Activated CD4-positive, alpha-beta T cell treated with anti-CD3 and anti-CD28 coated beads for 4 hours (primary cell): ENCODE data around the gene DDX31.
A peak's percentile ranks its signal among the peaks of the same experiment; 100 is the strongest.

Source experiments
- DNase-seq, 2 donors: peaks; one replicate each; pipeline ENCODE4 v3.0.0-alpha.2; 2020

Gene DDX31

GRCh38 chr9:132671620-132672412 is 2.0 kb upstream of the DDX31 start:
- DNase-seq = no peak

DNA sequence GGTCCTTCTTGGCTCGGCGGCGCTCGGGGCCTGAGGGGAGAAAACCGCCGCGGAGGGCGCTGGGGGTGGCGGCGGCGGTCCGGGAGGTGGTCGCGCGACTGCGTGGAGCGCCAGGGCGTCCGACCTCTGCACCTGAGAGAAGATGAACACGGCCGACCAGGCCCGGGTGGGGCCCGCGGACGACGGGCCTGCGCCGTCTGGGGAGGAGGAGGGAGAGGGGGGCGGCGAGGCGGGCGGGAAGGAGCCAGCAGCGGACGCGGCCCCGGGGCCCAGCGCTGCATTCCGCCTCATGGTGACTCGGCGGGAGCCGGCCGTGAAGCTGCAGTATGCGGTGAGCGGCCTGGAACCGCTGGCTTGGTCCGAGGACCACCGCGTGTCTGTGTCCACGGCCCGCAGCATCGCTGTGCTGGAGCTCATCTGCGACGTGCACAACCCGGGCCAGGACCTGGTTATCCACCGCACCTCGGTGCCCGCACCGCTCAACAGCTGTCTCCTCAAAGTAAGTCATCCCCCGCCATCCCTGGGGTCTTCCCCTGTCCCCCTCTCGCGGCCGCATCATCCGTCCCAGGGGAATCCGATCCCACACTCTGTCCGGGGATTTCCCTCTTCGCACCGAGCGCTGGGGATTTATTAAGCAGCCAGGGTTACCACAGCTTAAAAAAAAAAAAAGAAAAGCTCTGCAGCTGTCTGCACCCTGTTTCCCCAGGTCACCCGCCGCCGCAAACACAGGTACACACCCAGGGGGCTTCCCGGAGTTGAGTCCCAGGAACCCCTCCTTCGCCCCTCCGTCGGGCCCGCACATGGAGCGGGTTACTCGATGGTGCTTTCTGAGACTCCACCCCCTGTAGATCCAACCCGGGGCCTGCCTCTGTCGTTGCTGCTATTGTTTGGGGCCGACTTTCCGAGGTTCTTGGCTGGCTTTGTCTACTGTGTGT is 941 bp upstream of the DDX31 start, which contains the start of gene GTF3C4:
Gene GTF3C4, plus strand, starts transcription at position 8 of the 935 bp plus-strand sequence. Its CDS starts 135 bp downstream, at position 143.
- peak; percentile 39 to 51 for DNase-seq

DNA sequence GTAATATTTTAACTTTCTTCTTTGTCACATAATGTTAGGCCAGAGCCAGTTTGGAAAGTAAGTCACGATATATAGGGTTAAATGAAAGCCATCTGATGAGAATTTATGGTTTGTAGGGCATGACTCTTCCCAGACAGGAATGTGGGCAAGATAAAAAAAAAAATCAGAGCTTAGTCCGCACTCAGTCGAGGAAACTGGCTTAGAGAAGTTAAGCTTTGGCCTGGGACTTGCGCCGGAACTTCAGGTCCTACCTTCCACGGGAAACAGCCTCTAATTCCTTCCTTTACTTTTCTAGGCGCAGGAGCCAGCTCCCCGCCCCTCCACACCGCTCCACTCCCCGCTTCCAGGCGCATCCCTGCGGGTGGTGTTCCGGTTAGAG is 475 bp downstream of the DDX31 start:
- DNase-seq = no peak

DNA sequence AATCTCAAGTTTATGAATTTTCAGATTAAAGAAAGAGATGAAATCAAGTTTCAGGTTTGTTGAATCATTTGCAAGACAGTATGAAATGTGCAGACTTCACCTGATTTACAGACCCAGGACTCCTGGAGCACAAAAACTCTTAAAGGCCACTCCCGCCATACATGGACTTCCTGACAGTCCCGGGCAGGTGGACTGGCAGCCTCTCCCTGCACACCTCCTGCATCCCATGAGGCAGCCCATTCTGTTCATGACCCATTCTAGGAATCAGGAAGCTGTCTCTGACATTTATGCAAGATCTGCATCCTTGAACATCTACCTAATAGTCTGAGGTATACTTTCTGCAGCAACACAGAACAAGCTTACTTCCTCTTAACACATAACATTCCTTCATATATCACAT is 5.9 kb downstream of the DDX31 start:
- no peak for DNase-seq

DNA sequence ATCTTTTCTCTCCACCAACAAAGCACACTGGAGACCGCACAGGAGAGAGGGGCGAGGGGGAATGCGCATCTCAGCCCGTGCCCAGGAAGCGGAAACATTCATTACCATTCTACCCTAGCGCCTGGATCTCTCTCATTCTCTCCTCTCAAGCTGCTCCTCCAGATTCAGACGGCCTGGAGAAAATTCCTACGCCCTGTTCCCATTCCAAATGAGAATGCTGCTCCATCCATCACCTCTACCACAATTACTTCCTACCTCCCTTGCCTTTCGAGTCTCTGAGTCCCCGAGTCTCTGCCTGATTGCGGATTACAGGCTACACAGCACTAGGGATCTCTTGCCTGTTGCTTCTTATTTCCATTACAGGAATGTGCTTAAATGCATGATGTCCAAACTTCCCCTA is 6.7 kb downstream of the DDX31 start:
- no peak for DNase-seq

DNA sequence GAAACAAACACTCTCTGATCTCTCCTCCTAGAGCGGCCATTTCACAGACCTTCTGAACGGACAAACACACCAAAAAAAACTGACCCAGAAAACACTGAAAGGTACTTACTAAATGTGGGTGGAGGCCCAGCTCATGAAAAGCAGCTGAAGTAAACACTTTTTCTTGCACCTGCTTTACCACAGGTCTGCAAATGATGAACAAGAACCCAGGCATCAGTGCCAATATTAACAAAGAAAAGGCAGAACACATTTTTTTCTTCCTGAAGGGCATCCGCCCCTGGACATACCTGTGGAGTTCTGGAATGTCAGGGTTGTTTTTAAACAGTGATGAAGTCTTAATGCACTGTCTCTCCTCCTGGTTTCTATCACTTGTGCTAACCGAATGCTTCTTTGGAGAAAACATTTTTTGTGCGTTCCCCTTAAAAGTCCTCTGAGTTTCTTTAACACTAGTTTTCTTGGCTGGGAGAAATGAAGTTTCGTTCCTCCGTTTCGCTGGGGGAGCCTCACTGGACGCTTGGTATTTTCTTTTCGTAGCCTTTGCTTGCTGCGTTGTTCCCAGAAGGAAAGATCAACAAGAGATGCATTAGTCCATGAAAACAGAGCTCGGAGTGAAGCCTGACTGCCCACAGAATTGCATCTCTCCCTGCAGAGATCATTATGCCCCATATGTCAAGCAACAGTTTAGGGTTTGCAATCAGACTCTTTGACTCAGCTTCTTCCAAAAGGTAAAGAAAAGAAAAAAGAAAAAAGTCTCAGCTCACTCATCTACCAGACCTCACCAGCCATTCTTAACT is 7.4 kb downstream of the DDX31 start:
- no peak for DNase-seq

- no peak for DNase-seq
Observed at GRCh38 chr9:132656299-132656698, 13.5 kb downstream of the DDX31 start.

DNA sequence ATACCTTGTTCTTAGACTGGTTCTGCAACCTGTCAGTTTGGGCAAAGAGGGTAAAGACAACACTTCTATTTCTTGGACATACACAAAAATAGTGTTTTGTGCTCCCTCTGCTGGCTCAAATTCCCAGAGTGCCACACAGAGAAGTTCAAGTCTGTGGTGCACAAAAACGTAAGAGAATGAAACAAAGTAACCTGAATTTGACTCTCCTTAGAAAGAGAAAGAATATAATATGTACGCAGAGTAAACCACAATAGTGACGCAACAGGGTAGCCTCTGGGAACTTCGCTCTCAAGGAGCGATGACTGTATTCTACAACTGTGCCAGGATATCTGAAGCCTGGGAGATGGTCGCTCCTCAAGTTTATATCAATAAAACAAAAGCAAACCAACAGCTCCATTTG is 18.5 kb downstream of the DDX31 start:
- DNase-seq = no peak

DNA sequence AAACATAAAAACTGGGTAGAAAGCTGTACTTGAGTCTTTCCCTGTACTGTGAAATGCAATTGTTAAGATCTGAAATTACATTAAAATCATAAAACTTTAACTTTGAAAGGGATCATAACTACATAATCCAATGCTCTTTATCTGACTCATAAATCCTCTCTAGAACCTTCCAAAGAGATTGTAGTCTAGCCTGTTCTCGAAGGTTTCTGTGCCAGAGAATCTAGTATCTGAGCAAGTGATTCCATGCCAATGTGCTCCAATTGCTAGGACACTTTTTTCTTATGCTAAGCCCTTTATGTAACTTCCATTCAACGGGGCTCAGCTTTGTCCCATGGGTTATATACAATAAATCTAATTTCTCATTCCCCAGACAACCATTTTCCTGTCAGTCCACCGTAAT is 21.1 kb downstream of the DDX31 start:
- DNase-seq = no peak

- DNase-seq = no peak
Observed at GRCh38 chr9:132648283-132648682, 21.5 kb downstream of the DDX31 start.

GRCh38 chr9:132647806-132648205 is 22.0 kb downstream of the DDX31 start:
- DNase-seq = no peak

DNA sequence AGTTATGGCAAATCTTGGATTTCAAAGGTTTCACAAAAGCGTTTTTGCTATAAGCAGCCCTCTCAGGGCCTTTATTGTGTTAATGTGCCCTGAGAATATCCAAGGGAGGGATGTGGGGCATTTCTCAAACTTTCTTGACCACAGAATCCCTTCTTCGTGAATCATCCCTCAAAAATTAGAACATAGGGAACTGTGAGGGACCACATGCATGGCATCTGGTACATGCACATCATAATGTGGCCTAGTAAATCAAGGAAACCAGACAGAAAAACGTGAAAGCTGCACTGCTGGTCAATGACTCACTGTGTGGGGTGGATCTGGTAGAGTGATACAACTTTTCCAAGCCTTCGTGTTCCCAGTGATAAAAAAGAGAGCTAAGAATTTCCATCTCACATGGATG is 22.4 kb downstream of the DDX31 start:
- DNase-seq = no peak

DNA sequence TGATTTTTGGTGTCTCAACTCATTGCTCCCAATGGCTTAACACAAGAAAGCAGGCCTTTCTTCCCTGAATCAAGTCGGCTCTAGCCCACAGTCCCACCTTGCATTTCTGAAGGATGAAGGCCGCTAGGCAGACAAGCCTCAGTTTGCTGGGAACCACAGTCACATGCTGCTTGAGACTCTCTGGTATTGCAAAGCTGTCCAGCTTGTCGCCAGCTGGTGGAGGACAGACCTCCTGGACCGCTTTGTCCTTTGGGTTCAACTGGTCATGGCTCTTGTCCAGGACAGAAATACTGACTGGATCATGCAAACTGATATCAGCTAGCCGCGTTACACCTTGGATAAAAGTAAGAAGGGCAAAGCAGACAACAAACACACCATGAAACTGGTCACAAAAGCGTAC is 23.1 kb downstream of the DDX31 start:
- no peak for DNase-seq

DNA sequence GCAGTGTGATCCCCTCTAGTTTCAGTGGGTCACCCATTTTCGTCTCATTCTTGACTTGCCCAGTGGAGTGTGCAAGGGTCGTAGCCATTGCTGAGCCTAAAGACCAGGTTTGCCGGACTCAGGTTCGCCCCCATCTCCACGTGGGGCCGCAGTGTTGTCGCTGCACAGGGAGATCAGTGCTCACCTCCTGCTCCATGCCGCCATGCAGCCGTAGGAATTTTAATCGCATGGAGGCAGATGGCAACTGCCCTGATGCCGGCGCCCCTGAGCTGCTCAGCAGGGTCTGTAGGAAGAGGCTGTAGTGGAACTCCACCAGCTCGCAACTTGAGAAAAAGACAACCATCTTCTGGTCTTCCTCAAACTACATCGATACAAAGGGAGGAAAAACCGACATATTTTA is 24.1 kb downstream of the DDX31 start:
- no peak for DNase-seq

GRCh38 chr9:132645306-132645705 is 24.5 kb downstream of the DDX31 start:
- no peak for DNase-seq

DNA sequence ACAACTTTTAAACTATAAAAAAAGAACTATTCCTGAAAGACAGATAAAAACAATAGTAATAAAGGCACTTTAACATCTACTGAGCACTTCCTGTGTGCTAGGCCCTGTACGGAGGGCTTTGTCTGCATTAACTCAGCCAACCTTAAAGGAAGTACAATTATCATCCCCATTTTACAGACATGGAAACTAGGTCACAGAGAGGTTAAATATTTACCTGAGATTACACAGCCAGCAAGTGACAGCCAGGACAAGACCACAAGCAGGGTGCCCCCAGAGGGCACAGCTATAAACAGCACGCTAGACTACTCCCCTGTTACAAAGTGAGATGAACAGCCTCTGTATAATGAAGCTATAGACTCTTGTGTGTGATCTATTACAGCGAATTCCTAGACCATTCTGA is 25.5 kb downstream of the DDX31 start:
- no peak for DNase-seq

DNA sequence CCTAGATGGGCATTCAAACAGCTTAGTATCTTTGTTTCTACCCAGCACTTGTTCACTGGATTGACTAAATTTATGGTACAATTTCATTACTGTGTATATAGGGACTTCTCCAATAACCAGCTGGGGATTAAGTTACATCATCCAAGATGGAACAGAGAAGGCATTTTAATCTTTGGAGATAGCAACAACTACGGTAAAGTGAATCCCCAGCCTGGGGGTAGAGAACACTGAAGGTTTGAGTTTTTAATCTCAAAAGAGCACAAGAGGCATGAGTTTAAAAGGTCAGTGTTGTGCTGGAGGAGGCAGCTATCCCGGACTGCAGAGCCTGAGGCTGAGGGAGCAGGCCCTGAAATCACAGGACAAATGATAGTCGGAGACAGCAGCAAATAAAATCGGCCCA is 28.6 kb downstream of the DDX31 start:
- DNase-seq = no peak

- no peak for DNase-seq
Observed at GRCh38 chr9:132639322-132639721, 30.5 kb downstream of the DDX31 start.

- no peak for DNase-seq
Observed at GRCh38 chr9:132638240-132638639, 31.5 kb downstream of the DDX31 start.

DNA sequence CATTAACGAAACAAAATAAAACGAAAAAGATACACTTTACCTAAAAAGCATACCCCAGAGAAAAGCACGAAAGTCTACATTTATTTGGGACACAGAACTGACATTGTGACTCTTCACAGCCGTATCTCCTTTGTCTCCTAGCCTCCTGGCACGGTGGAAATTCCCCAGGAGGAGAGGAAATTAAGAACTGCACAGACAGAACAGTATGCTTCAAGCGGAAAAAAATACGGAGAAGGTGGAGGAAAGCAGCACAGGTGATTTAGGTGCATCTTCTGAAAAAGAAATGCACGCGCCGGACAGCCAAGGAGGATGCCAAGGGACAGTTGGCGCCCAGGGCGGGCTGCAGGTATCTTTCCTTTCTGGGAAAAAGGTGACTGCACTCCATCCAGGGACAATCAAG is 32.0 kb downstream of the DDX31 start:
- DNase-seq = no peak

- DNase-seq = no peak
Observed at GRCh38 chr9:132637351-132637750, 32.4 kb downstream of the DDX31 start.

DNA sequence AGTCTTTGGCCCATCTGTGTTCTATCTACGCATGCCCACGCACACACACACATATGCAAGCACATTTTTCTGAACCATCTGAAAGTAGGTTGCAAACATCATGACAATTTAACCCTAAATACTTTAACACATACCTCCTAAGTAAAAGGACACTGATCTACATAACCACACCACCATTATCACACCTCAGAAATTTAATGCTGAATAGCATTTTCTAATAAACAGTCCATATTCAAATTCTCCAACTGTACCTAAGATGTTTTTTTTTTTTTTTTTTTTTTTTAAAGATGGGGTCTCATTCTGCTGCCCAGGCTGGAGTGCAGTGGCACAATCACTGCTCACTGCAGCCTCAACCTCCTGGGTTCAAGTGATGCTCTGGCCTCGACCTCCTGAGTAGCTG is 35.5 kb downstream of the DDX31 start:
- DNase-seq = no peak
